Measurements from ENCODE around the gene ZNF609. TPM values are rescaled to one million over a fixed set of nuclear protein-coding genes. Genes with fewer than 3 reads are reported as not detected.

The ZNF609 gene
- total and polyA plus RNA-seq, 4 donors, result 4.6 to 18.1 (median 8.0) TPM

GRCh38 chr15:64462492-64462891 lies 2.1 kb downstream of the ZNF609 start:
- no peaks in the 10 kb centered on the region for H3K36me3 ChIP-seq (ENCODE audit: control insufficient read depth in 4 of 4, insufficient read depth in 3 of 4, low read depth in 1 of 4, low read length in 3 of 4)
- H3K9ac ChIP-seq (ENCODE audit: low read depth in 1 of 2, low read length in 2 of 2), result no peak overlapping the region
- H3K9me3 ChIP-seq (ENCODE audit: control insufficient read depth in 4 of 4, low read length in 3 of 4), result no peaks in the 10 kb centered on the region
- H3K27ac ChIP-seq (ENCODE audit: low read depth in 1 of 2, low read length in 2 of 2), result no peak overlapping the region
- no peak overlapping the region for H3K4me3 ChIP-seq (ENCODE audit: low read depth in 1 of 3, low read length in 3 of 3)
- DNase-seq (ENCODE audit: low spot score), result no peak
- H3K27me3 ChIP-seq (ENCODE audit: control insufficient read depth in 4 of 4, insufficient read depth in 4 of 4, low read length in 3 of 4), result no peaks in the 10 kb centered on the region
- peaks cover 7 to 41% (median 18%) of the 10 kb centered on the region in 4 donors for H3K4me1 ChIP-seq (ENCODE audit: control insufficient read depth in 4 of 4, insufficient read depth in 4 of 4, low read length in 3 of 4)
- TF ChIP-seq RAD21 (IDR thresholded peaks at IDR 0.05) (no peak), EGR1 (IDR thresholded peaks at IDR 0.05; ENCODE audit: low read depth in 2 of 2) (no peak), SP1 (IDR thresholded peaks at IDR 0.05) (no peak), NR2F2 (IDR thresholded peaks at IDR 0.05) (no peak), HNF4G (IDR thresholded peaks at IDR 0.05) (no peak), TAF1 (conservative IDR thresholded peaks at IDR 0.05) (no peak), MAX (IDR thresholded peaks at IDR 0.05) (no peak)

- no peak overlapping the region for H3K9ac ChIP-seq (ENCODE audit: low read depth in 1 of 2, low read length in 2 of 2)
- DNase-seq (ENCODE audit: low spot score), result no peak
- TF ChIP-seq ZBTB33 (IDR thresholded peaks at IDR 0.05), result no peak
- H3K9me3 ChIP-seq (ENCODE audit: control insufficient read depth in 4 of 4, low read length in 3 of 4), result no peaks in the 10 kb centered on the region
- H3K27ac ChIP-seq (ENCODE audit: low read depth in 1 of 2, low read length in 2 of 2), result no peak overlapping the region
- peaks cover 4 to 41% (median 16%) of the 10 kb centered on the region in 4 donors for H3K4me1 ChIP-seq (ENCODE audit: control insufficient read depth in 4 of 4, insufficient read depth in 4 of 4, low read length in 3 of 4)
- 88% methylated on average over 3 of the region's 3 CpGs for WGBS
- H3K27me3 ChIP-seq (ENCODE audit: control insufficient read depth in 4 of 4, insufficient read depth in 4 of 4, low read length in 3 of 4), result no peaks in the 10 kb centered on the region
- H3K4me3 ChIP-seq (ENCODE audit: low read depth in 1 of 3, low read length in 3 of 3), result no peak overlapping the region
- no peaks in the 10 kb centered on the region for H3K36me3 ChIP-seq (ENCODE audit: control insufficient read depth in 4 of 4, insufficient read depth in 3 of 4, low read depth in 1 of 4, low read length in 3 of 4)
Measured at GRCh38 chr15:64464276-64465005, 4.1 kb downstream of the ZNF609 start.

DNA sequence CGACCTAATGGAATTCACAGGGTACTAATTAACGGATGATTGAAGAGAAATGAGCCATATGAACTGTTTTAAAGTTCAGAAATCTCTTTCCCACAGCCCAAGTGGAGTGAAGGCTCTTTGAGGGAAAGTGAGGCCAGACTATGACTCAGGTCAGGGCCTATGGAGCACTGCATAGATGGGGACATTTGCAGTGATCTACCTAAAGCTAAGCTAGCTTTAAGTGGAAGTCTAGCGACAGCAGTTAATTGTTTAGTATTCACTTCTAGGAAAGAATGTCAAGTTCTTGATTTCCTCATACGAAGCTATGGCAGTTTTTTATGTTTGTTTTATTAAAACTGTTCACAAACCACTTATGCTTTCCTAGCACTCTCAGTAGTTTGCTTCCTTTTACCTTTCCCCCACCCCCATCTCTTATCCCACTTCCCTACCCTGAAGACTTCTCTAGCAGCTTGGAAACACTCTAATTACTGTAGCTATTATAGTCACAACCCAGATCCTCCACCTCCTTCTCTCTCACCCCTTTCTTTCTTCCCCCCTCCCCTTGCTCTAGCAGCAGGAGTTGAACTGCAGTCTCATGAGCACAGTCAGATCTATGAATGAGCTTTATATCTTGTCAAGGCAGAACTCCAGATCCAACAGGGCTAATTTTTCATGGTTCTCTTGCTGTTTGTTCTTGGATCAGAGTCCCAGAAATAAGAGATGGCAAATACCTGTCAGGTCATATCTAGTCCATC lies 6.2 kb downstream of the ZNF609 start:
- Histone ChIP-seq H3K27ac (ENCODE audit: low read depth in 1 of 2, low read length in 2 of 2) (no peak overlapping the region), H3K4me3 (ENCODE audit: low read depth in 1 of 3, low read length in 3 of 3) (no peak overlapping the region), H3K27me3 (ENCODE audit: control insufficient read depth in 4 of 4, insufficient read depth in 4 of 4, low read length in 3 of 4) (no peaks in the 10 kb centered on the region), H3K9me3 (ENCODE audit: control insufficient read depth in 4 of 4, low read length in 3 of 4) (no peaks in the 10 kb centered on the region), H3K36me3 (ENCODE audit: control insufficient read depth in 4 of 4, insufficient read depth in 3 of 4, low read depth in 1 of 4, low read length in 3 of 4) (peaks cover 0 to 3% (median 0%) of the 10 kb centered on the region in 4 donors), H3K4me1 (ENCODE audit: control insufficient read depth in 4 of 4, insufficient read depth in 4 of 4, low read length in 3 of 4) (peaks cover 4 to 35% (median 12%) of the 10 kb centered on the region in 4 donors), H3K9ac (ENCODE audit: low read depth in 1 of 2, low read length in 2 of 2) (no peak overlapping the region)
- 79% methylated on average over 4 of the region's 4 CpGs for whole genome bisulfite sequencing
- no peak for DNase-seq (ENCODE audit: low spot score)
- TF ChIP-seq HNF4G (IDR thresholded peaks at IDR 0.05) (no peak), SP1 (IDR thresholded peaks at IDR 0.05) (no peak), YY1 (IDR thresholded peaks at IDR 0.05) (no peak), RXRA (IDR thresholded peaks at IDR 0.05) (no peak), TAF1 (conservative IDR thresholded peaks at IDR 0.05) (no peak), FOXA2 (IDR thresholded peaks at IDR 0.05) (no peak), RAD21 (IDR thresholded peaks at IDR 0.05) (no peak), HNF4A (conservative IDR thresholded peaks at IDR 0.05) (no peak), EGR1 (IDR thresholded peaks at IDR 0.05; ENCODE audit: low read depth in 2 of 2) (no peak), FOXA1 (IDR thresholded peaks at IDR 0.05) (no peak), MAX (IDR thresholded peaks at IDR 0.05) (no peak), ZBTB33 (IDR thresholded peaks at IDR 0.05) (no peak), GABPA (IDR thresholded peaks at IDR 0.05 in 1 of 2, conservative IDR thresholded peaks at IDR 0.05 in 1 of 2) (no peak), NR2F2 (IDR thresholded peaks at IDR 0.05) (no peak)
- TF ChIP-seq, protein P1, sequence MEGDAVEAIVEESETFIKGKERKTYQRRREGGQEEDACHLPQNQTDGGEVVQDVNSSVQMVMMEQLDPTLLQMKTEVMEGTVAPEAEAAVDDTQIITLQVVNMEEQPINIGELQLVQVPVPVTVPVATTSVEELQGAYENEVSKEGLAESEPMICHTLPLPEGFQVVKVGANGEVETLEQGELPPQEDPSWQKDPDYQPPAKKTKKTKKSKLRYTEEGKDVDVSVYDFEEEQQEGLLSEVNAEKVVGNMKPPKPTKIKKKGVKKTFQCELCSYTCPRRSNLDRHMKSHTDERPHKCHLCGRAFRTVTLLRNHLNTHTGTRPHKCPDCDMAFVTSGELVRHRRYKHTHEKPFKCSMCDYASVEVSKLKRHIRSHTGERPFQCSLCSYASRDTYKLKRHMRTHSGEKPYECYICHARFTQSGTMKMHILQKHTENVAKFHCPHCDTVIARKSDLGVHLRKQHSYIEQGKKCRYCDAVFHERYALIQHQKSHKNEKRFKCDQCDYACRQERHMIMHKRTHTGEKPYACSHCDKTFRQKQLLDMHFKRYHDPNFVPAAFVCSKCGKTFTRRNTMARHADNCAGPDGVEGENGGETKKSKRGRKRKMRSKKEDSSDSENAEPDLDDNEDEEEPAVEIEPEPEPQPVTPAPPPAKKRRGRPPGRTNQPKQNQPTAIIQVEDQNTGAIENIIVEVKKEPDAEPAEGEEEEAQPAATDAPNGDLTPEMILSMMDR (IDR thresholded peaks at IDR 0.05; ENCODE audit: low read depth, low read length, missing input control), result no peak
- TF ChIP-seq, protein P2, sequence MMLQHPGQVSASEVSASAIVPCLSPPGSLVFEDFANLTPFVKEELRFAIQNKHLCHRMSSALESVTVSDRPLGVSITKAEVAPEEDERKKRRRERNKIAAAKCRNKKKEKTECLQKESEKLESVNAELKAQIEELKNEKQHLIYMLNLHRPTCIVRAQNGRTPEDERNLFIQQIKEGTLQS (IDR thresholded peaks at IDR 0.05), result no peak

All from liver (tissue), 9 donors.